GM12878 (cell line): ENCODE results near the gene SRMS. TPM values are rescaled to one million over a fixed set of nuclear protein-coding genes. Genes with fewer than 3 reads are reported as not detected.

ENCODE experiments used
- RB1 ChIP-seq: fragments of 450-650 bp; formaldehyde crosslinking; IDR thresholded peaks from 2 replicates; pipeline ENCODE4 v1.6.1; 2017; ENCODE audit warnings: mild to moderate bottlenecking, borderline replicate concordance
- SPI1 ChIP-seq: IDR thresholded peaks from 2 replicates; pipeline ENCODE4 v1.6.1; 2011; ENCODE audit warnings: low read depth, mild to moderate bottlenecking, low read length, moderate library complexity, borderline replicate concordance; ENCODE audit not compliant: insufficient read depth
- TARDBP ChIP-seq: IDR thresholded peaks from 2 replicates; pipeline ENCODE4 v1.6.1; 2016; ENCODE audit warnings: borderline replicate concordance
- ZBTB40 ChIP-seq: fragments of 450-650 bp; IDR thresholded peaks from 2 replicates; pipeline ENCODE4 v1.6.1; 2016; ENCODE audit warnings: mild to moderate bottlenecking, moderate library complexity, borderline replicate concordance
- ZNF687 ChIP-seq: fragments of 450-650 bp; IDR thresholded peaks from 2 replicates; pipeline ENCODE4 v1.6.1; 2017; ENCODE audit warnings: mild to moderate bottlenecking, moderate library complexity
- polyA plus RNA-seq, 11 experiments: library from polyadenylated mRNA; depleted of rRNA in 4 of 11; unstranded in 6 of 11; stranded (reverse) in 5 of 11; fragments of >200 nt; fragmentation: Nextera tagmentation in 4 of 11; fragmentation: Illumina TruSeq in 1 of 11; extraction: Ambion mirVana in 4 of 11; extraction: Trizol in 1 of 11; gene quantifications; 1 replicate in 1 of 11; 2 replicates in 10 of 11; pipeline versions ENCODE4 v1.2.1 to v1.2.3, GENCODE V29; 2011 to 2016; ENCODE audit warnings: inconsistent platforms in 2 of 11, missing spikeins in 2 of 11, low read depth in 1 of 11
- total RNA-seq, 4 experiments: library from RNA; depleted of rRNA in 3 of 4; stranded (reverse); fragments of >200 nt in 3 of 4; fragmentation: Illumina TruSeq in 1 of 4; extraction: Trizol in 1 of 4; gene quantifications; 2 replicates each; pipeline versions ENCODE4 v1.2.1 to v1.2.3, GENCODE V29; 2013 to 2021
- TF ChIP-seq, protein P1 (sequence below): fragments of 450-650 bp; IDR thresholded peaks from 2 replicates; pipeline ENCODE4 v1.6.1; 2018; ENCODE audit warnings: borderline replicate concordance, mild to moderate bottlenecking; ENCODE audit not compliant: partially characterized antibody

Gene SRMS
- total and polyA plus RNA-seq, 10 of the 15 experiments (the other 5 are each of a cell fraction or from before 2014, with no cell fraction given) = not detected

- TF ChIP-seq, protein P1, sequence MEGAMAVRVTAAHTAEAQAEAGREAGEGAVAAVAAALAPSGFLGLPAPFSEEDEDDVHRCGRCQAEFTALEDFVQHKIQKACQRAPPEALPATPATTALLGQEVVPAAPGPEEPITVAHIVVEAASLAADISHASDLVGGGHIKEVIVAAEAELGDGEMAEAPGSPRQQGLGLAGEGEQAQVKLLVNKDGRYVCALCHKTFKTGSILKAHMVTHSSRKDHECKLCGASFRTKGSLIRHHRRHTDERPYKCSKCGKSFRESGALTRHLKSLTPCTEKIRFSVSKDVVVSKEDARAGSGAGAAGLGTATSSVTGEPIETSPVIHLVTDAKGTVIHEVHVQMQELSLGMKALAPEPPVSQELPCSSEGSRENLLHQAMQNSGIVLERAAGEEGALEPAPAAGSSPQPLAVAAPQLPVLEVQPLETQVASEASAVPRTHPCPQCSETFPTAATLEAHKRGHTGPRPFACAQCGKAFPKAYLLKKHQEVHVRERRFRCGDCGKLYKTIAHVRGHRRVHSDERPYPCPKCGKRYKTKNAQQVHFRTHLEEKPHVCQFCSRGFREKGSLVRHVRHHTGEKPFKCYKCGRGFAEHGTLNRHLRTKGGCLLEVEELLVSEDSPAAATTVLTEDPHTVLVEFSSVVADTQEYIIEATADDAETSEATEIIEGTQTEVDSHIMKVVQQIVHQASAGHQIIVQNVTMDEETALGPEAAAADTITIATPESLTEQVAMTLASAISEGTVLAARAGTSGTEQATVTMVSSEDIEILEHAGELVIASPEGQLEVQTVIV = no peak
- no peak for TF ChIP-seq SPI1
- TF ChIP-seq ZBTB40 = no peak
- no peak for TF ChIP-seq TARDBP
- TF ChIP-seq ZNF687 = no peak
- TF ChIP-seq RB1 = no peak
Measured at GRCh38 chr20:63497946-63498935, 49.3 kb downstream of the SRMS start (continued).
